ENCODE results near the gene STOML3. TPM values are rescaled to one million over a fixed set of nuclear protein-coding genes. Genes with fewer than 3 reads are reported as not detected.

Gene STOML3
- total RNA-seq, 4 donors from 2014 or later: not detected

DNA sequence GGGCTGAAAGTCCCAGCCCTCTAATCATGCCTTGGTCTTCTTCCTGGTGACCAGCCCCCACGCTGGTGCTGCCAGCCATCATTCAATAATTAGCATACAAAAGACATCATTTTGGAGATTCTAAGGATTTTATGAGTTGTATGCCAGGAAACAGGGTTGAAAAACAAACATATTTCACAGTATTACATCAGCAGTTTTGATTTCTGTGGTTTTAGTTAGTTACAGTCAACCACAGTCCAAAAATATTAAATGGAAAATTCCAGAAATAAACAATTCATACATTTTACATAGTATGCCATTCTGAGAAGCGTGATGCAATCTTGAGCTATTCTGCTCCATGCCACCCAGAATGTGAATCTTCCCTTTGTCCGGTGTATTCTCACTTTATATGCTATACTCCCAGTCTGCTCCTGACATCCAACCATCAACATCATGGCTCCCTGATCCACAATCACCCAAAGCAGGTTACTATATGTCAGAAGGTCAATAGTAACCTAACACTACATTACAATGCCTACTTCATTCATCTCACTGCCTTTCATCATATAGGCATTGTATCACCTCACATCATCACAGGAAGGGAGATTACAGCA, 49.2 kb downstream of the STOML3 start:
- Histone ChIP-seq H3K27ac (no peak overlapping the region), H3K36me3 (no peaks in the 10 kb centered on the region), H3K9me3 (no peaks in the 10 kb centered on the region), H3K27me3 (no peaks in the 10 kb centered on the region), H3K4me3 (no peak overlapping the region), H3K4me1 (no peaks in the 10 kb centered on the region)
- TF ChIP-seq CTCF (IDR thresholded peaks at IDR 0.05): no peak
- no peak for TF ChIP-seq EP300 (IDR thresholded peaks at IDR 0.05)
- TF ChIP-seq POLR2A (IDR thresholded peaks at IDR 0.05): no peak
- TF ChIP-seq POLR2AphosphoS5 (IDR thresholded peaks at IDR 0.05): no peak
- no peak for ATAC-seq
- WGBS, 2 donors (ENCODE audit: low coverage in 1 of 2): 93 to 98% methylated on average over 3 of the region's 3 CpGs

GRCh38 chr13:38933786-38934185, 56.8 kb downstream of the STOML3 start:
- H3K36me3 ChIP-seq: no peaks in the 10 kb centered on the region
- H3K27me3 ChIP-seq: no peaks in the 10 kb centered on the region
- no peaks in the 10 kb centered on the region for H3K9me3 ChIP-seq
- ATAC-seq: no peak
- H3K4me3 ChIP-seq: no peak overlapping the region
- TF ChIP-seq CTCF (IDR thresholded peaks at IDR 0.05) (no peak), POLR2A (IDR thresholded peaks at IDR 0.05) (no peak), POLR2AphosphoS5 (IDR thresholded peaks at IDR 0.05) (no peak), EP300 (IDR thresholded peaks at IDR 0.05) (no peak)
- no peak overlapping the region for H3K27ac ChIP-seq
- no peaks in the 10 kb centered on the region for H3K4me1 ChIP-seq

DNA sequence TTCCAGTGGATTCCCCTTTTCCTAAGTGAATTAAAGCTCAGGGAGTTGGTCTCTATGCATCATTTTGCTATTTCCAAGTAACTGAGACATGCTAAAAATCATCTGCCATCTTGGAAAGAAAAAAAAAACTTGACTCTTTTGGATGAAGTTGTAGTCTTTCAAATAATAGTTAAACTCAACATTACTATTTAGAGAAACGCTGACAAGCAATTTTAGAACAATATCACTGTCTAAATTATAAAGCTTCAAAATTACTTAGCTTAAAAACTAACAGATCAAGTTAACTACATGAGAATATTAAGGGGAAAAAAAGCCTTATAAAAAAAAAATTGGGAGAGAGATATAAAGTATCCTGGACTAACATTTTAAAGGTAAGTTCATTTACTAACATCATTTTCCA, 68.5 kb downstream of the STOML3 start:
- Histone ChIP-seq H3K27me3 (peaks cover 10% of the 10 kb centered on the region), H3K36me3 (no peaks in the 10 kb centered on the region), H3K9me3 (no peaks in the 10 kb centered on the region), H3K27ac (no peak overlapping the region), H3K4me3 (no peak overlapping the region), H3K4me1 (no peaks in the 10 kb centered on the region)
- ATAC-seq: no peak
- TF ChIP-seq POLR2A (IDR thresholded peaks at IDR 0.05): no peak
- no peak for TF ChIP-seq CTCF (IDR thresholded peaks at IDR 0.05)
- TF ChIP-seq EP300 (IDR thresholded peaks at IDR 0.05): no peak
- no peak for TF ChIP-seq POLR2AphosphoS5 (IDR thresholded peaks at IDR 0.05)
- 93 to 100% methylated on average over 1 of the region's 1 CpG for WGBS, 2 donors (ENCODE audit: low coverage in 1 of 2)

- Histone ChIP-seq H3K4me1 (no peaks in the 10 kb centered on the region), H3K27ac (no peak overlapping the region), H3K36me3 (no peaks in the 10 kb centered on the region), H3K27me3 (peaks cover 10% of the 10 kb centered on the region), H3K4me3 (no peak overlapping the region), H3K9me3 (no peaks in the 10 kb centered on the region)
- no peak for TF ChIP-seq CTCF (IDR thresholded peaks at IDR 0.05)
- TF ChIP-seq POLR2AphosphoS5 (IDR thresholded peaks at IDR 0.05): no peak
- no peak for TF ChIP-seq EP300 (IDR thresholded peaks at IDR 0.05)
- no peak for TF ChIP-seq POLR2A (IDR thresholded peaks at IDR 0.05)
- ATAC-seq: no peak
- WGBS, 2 donors (ENCODE audit: low coverage in 1 of 2): 43 to 50% methylated on average over 1 to 2 of the region's 2 CpGs
Observed at GRCh38 chr13:38921081-38921480, 69.5 kb downstream of the STOML3 start.

Other genes with a start within 250 kb of the STOML3 start
- gene PROSER1, start 47.3 kb upstream of the STOML3 start, total RNA-seq: 10 to 100 TPM in 3 of 4 donors, 1 to 10 TPM in 1; 8.0 to 18.8 (median 13.3) TPM
- gene NHLRC3, start 47.6 kb upstream of the STOML3 start, total RNA-seq: 10 to 100 TPM in 3 of 4 donors, 1 to 10 TPM in 1; 9.9 to 20.1 (median 14.5) TPM

All from gastroesophageal sphincter (tissue), 4 donors.